Measurements from ENCODE around the gene SLC30A9. TPM values are rescaled to one million over a fixed set of nuclear protein-coding genes. Genes with fewer than 3 reads are reported as not detected.

The SLC30A9 gene
- total and polyA plus RNA-seq, 10 of the 15 experiments (the other 5 are each of a cell fraction or from before 2014, with no cell fraction given), result 12.1 to 75.9 (median 46.6) TPM

DNA sequence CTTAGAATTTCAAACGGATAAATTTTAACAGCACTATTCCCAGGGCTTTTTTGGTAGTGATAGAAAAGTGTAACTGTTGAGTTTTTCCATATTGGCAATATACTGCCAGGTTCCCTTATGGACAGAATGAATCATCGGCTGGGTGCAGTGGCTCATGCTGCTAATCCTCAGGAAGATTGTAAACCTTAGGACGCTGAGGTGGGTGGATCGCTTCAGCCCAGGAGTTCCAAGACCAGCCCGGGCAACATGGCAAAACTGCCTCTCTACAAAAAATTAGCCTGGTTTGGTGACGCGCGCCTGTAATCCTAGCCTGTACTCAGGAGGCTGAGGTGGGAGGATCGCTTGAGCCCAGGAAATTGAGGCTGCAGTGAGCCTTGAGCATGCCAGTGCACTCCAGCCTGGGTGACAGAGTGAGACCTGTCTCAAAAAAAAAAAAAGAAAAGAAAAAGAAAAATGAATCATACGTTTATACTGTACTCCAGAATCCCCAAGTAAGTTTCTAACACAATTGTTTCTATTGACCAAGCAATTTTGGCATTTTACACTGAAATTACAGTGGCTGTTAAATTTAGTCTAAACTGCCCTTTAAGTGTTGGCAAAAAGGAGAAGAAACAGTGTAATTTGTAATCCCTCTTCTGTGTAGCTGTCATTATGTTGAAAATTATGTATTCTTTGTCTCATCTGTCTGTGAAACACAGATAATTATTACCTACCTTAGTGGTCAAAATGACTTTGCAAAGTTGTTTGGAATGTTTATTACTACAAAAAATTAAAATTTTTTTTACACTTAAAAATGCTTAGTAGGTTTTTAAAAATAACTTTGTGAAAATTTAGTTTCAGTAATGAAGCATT lies 1.8 kb downstream of the SLC30A9 start:
- BruUV-seq (replicated peaks), result no TSS peak
- intact Hi-C loops (cut with micrococcal nuclease; ENCODE audit: unreplicated experiment), result loop anchor here (5.0 kb wide), 2 partner anchors 55 to 290 kb away; partner anchors contain the start of gene TMEM33

More for the DNA sequence above, 1.8 kb downstream of the SLC30A9 start:
- Histone ChIP-seq H3K79me2 (ENCODE audit: control insufficient read depth, insufficient read depth, low read length) (peaks cover 32% of the 10 kb centered on the region), H3K27ac (ENCODE audit: control insufficient read depth, insufficient read depth) (no peak overlapping the region), H3K4me2 (ENCODE audit: control insufficient read depth, insufficient read depth) (peak overlapping the region; percentile 92), H3K9ac (ENCODE audit: control insufficient read depth, insufficient read depth, low read length) (no peak overlapping the region), H3K36me3 (ENCODE audit: control insufficient read depth in 2 of 2, insufficient read depth in 2 of 2, low read length in 1 of 2) (no peaks in the 10 kb centered on the region), H3K27me3 (replicated peaks in 1 of 2; ENCODE audit: control insufficient read depth in 2 of 2, insufficient read depth in 2 of 2, low read length in 1 of 2) (no peaks in the 10 kb centered on the region), H3K4me1 (ENCODE audit: control insufficient read depth, insufficient read depth, low read length) (no peaks in the 10 kb centered on the region; the same call in 1 of the 2 replicates), H3K9me3 (replicated peaks; ENCODE audit: control insufficient read depth, insufficient read depth, low read length) (no peaks in the 10 kb centered on the region; the same call in 2 of the 3 replicates), H3K4me3 (peak overlapping the region; percentile 82; the same call in 1 of the 2 replicates), H2AFZ (ENCODE audit: control insufficient read depth, low read depth, low read length) (no peak overlapping the region), H4K20me1 (ENCODE audit: control insufficient read depth, insufficient read depth) (no peaks in the 10 kb centered on the region)
- TF ChIP-seq TCF12 (IDR thresholded peaks at IDR 0.05; ENCODE audit: low read depth, low read length) (no peak), IRF4 (IDR thresholded peaks at IDR 0.05; ENCODE audit: low read depth, low read length) (no peak), RAD51 (IDR thresholded peaks at IDR 0.05) (no peak), CBX5 (IDR thresholded peaks at IDR 0.05; ENCODE audit: low read depth) (no peak), NFYB (IDR thresholded peaks at IDR 0.05; ENCODE audit: insufficient read depth, low read depth, low read length) (no peak), MXI1 (IDR thresholded peaks at IDR 0.05; ENCODE audit: low read depth, low read length) (no peak), NBN (IDR thresholded peaks at IDR 0.05) (no peak), YY1 (IDR thresholded peaks at IDR 0.05; ENCODE audit: low read depth, low read length) (no peak)
- TF ChIP-seq, protein P1, sequence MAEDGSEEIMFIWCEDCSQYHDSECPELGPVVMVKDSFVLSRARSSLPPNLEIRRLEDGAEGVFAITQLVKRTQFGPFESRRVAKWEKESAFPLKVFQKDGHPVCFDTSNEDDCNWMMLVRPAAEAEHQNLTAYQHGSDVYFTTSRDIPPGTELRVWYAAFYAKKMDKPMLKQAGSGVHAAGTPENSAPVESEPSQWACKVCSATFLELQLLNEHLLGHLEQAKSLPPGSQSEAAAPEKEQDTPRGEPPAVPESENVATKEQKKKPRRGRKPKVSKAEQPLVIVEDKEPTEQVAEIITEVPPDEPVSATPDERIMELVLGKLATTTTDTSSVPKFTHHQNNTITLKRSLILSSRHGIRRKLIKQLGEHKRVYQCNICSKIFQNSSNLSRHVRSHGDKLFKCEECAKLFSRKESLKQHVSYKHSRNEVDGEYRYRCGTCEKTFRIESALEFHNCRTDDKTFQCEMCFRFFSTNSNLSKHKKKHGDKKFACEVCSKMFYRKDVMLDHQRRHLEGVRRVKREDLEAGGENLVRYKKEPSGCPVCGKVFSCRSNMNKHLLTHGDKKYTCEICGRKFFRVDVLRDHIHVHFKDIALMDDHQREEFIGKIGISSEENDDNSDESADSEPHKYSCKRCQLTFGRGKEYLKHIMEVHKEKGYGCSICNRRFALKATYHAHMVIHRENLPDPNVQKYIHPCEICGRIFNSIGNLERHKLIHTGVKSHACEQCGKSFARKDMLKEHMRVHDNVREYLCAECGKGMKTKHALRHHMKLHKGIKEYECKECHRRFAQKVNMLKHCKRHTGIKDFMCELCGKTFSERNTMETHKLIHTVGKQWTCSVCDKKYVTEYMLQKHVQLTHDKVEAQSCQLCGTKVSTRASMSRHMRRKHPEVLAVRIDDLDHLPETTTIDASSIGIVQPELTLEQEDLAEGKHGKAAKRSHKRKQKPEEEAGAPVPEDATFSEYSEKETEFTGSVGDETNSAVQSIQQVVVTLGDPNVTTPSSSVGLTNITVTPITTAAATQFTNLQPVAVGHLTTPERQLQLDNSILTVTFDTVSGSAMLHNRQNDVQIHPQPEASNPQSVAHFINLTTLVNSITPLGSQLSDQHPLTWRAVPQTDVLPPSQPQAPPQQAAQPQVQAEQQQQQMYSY (CRISPR knock-in tag; IDR thresholded peaks at IDR 0.05), result no peak
- TF ChIP-seq, protein P2, sequence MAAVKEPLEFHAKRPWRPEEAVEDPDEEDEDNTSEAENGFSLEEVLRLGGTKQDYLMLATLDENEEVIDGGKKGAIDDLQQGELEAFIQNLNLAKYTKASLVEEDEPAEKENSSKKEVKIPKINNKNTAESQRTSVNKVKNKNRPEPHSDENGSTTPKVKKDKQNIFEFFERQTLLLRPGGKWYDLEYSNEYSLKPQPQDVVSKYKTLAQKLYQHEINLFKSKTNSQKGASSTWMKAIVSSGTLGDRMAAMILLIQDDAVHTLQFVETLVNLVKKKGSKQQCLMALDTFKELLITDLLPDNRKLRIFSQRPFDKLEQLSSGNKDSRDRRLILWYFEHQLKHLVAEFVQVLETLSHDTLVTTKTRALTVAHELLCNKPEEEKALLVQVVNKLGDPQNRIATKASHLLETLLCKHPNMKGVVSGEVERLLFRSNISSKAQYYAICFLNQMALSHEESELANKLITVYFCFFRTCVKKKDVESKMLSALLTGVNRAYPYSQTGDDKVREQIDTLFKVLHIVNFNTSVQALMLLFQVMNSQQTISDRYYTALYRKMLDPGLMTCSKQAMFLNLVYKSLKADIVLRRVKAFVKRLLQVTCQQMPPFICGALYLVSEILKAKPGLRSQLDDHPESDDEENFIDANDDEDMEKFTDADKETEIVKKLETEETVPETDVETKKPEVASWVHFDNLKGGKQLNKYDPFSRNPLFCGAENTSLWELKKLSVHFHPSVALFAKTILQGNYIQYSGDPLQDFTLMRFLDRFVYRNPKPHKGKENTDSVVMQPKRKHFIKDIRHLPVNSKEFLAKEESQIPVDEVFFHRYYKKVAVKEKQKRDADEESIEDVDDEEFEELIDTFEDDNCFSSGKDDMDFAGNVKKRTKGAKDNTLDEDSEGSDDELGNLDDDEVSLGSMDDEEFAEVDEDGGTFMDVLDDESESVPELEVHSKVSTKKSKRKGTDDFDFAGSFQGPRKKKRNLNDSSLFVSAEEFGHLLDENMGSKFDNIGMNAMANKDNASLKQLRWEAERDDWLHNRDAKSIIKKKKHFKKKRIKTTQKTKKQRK (IDR thresholded peaks at IDR 0.05; ENCODE audit: low read depth, low read length), result no peak
- ChIA-PET POLR2A (interaction anchor here (0.8 to 1.1 kb wide), 3 partner anchors 13 to 25 kb away, joined by 3 read pairs; no protein-coding TSS in a partner anchor), RAD21 (ENCODE audit: unreplicated experiment) (interaction anchor here (1.0 kb wide), 1 partner anchor 58 kb away, joined by 3 read pairs; no protein-coding TSS in a partner anchor), CTCF (interaction anchor here (1.2 to 1.4 kb wide), 2 partner anchors 24 to 290 kb away, joined by 3 to 4 read pairs; no protein-coding TSS in a partner anchor), SMC1A (ENCODE audit: uncharacterized antibody, unreplicated experiment) (interaction anchor here (0.6 to 0.9 kb wide), 3 partner anchors 33 to 655 kb away, joined by 3 read pairs; no protein-coding TSS in a partner anchor)
- in situ Hi-C loops (cut with MboI), result no loop called here
- ATAC-seq (no peak), FAIRE-seq (no peak), DNase-seq (ENCODE audit: low read depth, low spot score) (no peak)
- 96% methylated on average over 10 of the region's 10 CpGs for WGBS (ENCODE audit: insufficient coverage, insufficient replicate concordance, low lambda C conversion rate, missing lambda C conversion rate)
